Middle frontal gyrus (tissue), 1 donor: ENCODE data around the gene AKT3.

Experiments used
- DNase-seq: peaks from one replicate; pipeline ENCODE4 v3.0.0-alpha.2; 2015; ENCODE audit warnings: low spot score; ENCODE audit errors: extremely low spot score

AKT3 gene

DNA sequence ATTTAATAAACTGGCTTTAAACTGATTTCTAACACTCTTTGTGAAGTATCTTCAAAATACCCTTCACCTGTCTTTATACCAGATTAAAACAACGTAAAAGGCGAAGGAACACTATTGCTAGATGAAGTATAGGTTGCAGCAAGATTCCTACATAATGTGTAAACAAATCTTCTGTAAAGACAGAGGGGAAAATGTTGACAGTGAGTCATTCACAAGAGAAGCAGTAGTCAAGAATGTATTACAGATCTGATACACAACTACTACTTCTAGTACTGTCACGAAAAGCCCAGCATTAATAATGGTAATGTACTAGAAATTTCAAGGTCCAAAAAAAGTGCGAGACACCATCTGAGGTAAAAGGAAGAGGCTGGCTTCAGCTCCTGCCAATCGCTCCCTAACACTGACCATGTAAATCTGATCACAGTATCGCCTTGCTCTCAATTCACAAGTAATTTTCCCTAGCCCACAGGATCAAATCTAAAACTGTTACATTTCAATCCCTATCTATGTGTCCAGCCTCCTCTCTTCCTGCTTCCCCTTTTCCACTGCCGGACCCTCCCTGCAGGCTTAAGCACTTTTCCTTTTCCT, 290.4 kb downstream of the AKT3 start:
- DNase-seq, result no peak

DNA sequence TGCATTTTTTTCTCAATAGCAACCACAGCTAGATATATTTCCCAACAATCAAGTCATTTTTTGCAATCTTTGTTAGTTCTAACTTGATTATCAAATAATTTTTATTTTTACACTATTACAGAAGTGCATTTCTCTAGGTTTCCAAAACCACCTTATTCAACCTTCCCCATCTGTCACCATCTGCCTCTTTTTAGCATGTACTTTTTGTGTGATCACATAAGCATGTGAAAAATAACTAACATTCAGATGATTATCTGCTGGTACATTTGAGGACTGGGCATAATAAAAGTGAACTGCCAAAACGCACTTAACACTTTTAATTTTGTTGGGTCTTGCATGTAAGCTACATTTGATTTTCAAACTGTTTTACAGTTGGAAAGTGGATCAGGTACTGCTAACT, 291.5 kb downstream of the AKT3 start:
- no peak for DNase-seq

DNA sequence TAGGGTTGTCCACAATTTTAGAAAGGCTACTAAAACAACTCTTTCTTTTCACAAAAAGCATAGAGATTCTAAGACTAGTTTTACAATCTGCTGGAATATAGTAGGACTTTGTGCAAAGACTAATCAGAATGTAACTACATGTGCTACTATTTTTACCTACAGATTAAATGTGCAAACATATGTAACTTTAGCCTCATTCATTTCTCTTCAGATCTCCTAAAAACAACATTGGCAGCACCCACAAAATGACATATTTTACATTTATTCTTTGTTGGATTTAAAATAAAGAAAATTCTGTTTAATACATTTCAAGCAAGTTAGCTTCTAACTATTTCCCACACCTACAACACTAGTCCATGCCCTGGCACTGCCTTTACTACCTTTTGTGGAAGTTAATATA, 292.2 kb downstream of the AKT3 start:
- no peak for DNase-seq

DNA sequence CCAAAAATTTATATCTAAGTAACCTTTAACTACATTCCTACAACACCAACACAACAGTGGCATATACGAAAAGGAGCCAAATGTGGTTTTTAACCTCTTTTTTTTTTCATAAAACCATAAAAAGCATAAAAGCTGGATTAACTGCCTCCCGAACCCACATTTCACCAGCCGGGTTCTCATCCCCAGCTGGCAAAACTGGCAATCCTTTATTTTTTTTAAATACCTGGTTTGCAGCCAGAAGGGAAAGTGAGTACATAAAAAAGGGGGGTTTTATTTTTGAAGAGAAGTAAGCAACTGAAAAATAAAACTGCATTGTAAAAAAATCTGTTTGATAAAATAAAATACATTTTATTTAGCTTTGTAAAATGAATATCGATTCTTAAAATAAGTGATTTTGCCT, 295.4 kb downstream of the AKT3 start:
- no peak for DNase-seq

DNA sequence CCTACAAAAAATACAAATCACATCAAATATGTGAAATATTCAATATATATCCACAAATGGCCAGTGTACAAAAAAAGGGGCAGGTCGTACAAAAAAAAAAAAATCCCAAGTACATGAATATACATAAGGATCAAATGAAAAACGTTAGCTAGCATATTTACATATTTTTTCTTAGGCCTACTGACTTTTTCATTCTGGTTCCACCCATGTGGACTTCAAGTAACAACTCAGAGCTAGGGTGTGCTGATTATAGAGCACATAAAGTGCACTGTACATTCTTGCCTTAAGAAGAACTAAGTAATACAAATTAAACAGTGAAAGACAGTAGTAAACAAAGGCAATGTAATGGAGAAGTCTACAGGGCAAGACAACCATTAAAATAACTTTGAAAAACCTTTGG, 297.0 kb downstream of the AKT3 start:
- no peak for DNase-seq

DNA sequence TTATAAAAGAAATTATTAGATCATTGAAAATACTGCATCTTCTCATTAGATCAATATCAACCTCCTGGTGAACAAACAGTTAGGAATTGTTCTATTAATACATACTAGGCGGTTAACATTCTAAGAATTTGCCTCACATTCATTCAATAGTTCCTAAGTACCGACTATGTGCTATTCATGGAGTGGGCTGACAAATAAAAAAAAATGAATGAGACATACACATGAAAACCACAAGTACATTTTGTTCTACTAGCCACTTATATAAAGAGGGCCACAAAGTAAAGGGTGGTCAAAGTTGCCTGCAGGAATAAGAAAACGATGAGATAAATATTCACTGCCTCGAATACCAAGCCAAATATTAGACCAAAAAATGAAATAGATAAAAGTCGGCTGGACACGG, 299.8 kb downstream of the AKT3 start:
- DNase-seq, result no peak

DNA sequence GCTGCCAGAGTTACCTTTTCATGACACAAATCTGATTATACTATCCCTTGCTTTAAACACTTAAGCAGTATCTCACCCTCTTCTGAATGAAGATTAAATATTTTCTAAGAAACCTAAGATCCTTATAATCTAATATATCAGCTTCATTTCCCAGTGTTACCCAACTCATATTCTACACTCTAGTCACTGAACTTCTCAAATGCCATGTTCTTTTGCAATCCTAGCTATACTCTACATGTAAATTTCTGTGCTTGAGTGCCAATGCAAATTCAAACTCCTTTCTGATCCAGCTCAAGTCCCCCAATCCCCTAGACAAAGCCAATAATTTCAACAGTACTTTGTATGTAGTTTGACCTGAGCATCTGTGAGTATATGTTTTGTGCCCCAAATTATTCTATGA, 300.3 kb downstream of the AKT3 start:
- DNase-seq, result no peak

DNA sequence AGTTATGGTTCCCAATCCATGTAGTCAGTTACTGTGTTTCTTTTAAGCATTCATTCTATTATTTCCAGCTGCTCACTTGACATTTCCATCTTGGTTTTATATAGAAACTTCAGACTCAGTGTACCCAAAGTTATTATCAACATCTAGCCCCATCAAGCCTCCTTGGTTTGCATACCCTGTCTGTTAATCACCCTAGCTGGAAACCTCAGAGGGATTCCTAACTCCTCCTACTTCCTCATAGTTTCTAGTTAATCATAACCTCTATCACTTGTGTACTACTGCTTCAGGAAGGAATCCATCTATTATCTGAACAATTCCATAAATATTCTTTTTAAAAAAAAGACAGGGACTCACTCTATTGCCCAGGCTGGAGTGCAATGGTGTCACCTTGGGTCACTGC, 300.9 kb downstream of the AKT3 start:
- no peak for DNase-seq

DNA sequence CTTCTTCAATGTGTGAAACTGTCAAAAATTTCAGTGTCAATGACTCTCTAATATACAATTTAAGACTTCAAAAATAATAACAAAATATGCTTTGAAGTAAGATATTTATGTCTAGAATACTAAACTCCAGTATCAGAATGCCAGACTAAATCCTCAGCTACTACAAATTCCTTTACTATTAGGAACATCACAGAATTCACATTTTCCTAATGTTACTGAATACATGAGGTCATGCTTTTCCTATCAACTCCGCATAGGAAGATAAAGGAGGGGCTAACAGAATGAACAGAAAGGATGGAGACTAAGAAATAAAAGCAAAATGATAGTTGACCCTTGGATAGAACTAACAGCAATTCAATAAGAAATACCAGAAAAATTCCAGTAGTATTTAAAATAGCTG, 301.5 kb downstream of the AKT3 start:
- DNase-seq, result no peak

DNA sequence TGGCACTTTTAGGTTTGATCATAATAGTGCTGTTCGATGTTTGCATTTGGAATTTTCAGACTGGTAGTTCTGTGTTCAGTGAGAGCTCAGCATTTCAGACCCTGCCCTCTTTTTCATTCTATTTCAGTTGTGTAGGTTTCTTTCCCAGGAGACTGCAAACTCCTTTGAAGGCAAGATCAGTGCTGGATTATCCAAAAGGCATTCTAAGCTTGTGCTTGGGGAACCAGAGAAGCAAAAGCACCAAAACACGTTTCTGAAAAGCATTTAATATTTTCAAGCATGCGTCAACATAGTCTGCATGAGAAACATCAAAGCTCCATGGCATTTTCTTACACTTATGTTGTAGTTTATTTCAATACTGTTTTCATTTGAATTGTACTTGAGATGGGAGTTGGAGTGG, 302.2 kb downstream of the AKT3 start:
- DNase-seq, result no peak

DNA sequence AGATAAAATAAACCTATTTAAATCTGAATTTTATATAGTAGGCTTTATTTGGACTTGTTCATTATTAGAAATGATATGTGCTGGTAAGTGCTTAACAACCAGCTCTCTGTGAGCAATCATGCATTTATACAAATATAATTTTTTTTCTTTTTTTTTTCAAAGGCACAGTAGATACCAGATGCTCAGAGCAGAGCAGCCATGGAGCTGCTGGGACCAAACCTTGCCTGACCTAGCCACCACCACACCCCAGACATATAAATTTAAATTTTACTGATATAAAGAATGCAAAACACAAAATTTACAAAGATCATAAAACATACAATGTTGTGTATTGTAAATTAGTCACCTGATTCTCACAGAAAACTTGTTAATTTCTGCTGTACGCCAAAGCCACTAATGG, 303.6 kb downstream of the AKT3 start:
- DNase-seq, result no peak

DNA sequence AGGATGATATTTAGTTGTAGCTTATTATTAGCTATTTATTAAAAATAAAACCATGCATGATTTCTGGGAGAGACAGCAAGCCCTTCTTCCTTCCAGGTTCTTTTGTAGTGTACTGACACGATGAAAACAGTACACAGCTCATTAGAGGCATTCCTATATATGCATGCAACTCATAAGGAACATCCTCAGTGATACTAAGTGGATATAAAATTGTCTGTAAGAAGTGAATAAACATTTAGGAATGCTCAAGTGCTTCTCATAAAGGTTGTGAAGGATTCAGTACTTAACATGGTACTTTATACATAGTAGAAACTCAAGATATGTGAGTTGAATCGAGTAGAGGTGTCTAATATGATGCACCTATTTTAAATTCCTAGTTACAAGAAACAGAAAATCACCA, 306.5 kb downstream of the AKT3 start:
- DNase-seq, result no peak

DNA sequence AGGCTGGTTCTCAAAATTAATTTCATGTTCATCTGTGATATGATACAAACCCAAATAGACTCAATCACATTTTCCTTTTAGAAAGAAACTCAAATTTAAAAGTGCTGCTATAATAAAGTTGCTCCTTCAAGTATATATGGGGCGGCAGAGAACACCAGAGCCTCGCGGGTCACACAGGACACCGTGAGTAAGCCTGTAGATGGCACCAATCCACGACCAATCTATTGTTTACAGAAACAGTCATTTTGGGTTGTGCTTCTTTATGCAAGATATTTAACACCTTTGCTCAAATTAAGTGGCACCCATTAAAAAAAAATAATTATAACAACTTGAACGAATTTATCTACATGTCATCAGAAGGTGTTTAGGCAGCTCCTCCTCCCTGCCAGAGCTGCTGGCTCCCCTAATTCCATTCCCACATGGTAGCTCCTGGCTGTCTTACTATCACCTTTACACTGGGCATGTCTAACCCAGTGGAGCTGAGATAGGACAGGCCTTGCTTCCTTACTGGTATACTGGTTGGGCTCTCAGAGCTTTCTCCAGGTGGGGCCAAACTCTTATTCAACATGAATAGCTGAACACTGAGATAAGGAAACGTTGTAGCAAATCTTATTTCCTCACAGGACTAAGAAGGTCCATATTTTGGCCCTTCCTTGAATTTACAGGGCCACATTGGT, 307.2 kb downstream of the AKT3 start:
- DNase-seq, result no peak

DNA sequence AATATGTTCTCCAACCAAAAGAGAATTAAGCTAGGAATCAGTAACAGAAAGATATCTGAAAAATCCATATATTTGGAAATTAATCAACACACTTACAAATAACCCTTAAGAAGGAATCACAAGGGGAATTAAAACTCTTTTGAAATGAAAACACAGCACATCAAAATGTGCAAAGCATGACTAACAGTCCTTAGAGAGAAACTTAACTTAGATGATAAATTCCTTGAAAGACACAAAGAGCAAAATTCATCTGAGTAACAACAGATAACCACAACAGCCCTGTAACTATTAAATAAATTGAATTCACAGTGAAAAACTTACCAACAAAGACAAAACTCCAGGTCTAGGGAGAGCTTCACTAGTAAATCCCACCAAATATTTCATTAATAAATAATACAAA, 310.4 kb downstream of the AKT3 start:
- no peak for DNase-seq

DNA sequence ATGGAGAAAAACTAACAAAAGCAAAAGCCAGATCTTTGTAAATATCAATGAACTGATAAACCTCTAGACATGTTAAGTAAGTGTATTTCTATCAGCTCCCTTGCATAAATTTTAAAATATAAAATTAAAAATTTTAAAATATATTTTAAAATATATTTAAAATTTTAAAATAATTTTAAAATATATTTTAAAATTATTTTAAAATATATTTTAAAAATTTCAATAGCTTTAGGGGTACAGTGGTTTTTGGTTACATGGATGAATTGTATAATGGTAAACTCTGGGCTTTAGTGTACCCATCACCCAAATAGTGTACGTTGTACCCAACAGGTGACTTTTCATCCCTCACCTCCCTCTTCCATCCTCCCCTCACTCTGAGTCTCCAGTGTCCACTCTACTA, 315.0 kb downstream of the AKT3 start:
- DNase-seq, result no peak

DNA sequence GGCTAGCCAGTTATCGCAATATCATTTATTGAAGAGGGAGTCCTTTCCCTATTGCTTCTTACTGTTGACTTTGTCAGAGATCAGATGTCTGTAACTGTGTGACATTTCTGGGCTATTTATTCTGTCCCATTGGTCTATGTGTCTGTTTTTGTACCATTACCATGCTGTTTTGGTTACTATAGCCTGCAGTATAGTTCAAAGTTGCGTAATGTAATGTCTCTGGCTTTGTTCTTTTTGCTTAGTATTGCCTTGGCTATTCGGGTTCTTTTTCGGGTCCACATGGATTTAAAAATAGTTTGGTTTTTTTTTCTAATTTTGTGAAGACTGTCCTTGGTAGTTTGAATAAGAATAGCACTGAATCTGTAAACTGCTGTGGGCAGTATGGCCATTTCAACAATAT, 320.5 kb downstream of the AKT3 start:
- no peak for DNase-seq

DNA sequence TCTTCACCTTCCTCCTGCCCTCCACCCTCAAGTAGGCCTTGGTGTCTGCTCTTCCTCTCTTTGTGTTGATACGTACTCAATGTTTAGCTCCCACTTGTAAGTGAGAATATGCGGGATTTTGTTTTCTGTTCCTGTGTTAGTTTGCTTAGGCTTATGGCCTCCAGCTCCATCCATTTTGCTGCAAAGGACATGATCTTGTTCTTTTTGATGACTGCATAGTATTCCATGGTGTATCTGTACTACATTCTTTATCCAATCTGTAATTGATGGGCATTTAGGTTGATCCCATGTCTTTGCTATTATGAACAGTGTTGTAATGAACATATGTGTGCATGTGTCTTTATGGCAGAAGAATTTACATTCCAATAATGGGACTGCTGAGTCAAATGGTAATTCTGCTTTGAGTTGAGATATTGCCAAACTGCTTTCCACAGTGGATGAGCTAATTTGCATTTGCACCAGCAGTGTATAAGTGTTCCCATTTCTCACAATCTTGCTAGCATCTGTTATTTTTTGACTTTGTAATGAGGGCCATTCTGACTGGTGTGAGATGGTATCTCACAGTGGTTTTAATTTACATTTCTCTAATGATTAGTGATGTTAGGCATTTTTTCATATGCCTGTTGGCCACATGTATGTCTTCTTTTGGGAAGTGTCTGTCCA, 321.5 kb downstream of the AKT3 start:
- DNase-seq, result no peak

DNA sequence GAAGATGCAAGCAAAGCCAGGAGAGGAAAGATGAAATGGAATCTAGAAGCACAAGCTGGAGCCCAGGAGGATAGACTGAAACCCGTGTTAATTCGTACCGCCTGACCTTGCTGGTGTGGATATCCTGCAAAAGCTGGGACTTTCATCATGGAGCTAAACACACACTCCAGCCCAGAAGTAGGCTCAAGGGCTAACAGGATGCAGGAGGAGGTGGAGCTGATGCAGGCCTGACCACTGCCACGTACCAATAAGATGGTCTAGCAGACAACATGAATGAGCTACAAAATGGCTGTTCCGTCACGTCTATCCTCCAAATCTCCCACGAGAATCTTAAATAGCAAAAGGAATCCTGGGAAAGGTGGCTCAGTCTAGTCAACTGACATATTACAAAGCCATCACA, 323.9 kb downstream of the AKT3 start:
- DNase-seq, result no peak

DNA sequence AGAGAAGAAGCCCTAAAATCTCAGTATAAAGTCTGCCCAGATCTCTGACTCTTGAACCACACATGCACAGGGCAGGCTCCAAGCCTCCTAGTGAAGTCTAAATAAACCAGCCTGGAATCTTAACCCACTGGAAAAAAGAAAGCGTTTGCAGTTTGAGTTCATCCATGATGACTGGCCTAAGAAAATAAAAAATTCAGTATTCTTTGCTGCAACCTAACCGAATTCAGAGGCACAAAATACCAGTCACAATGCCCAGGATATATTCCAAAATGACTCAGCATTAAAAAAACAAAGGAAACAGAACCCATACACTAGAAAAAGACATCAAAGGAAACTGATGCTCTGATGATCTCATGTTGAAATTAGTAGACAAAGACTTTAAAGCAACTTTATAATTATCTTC, 325.0 kb downstream of the AKT3 start:
- DNase-seq, result no peak

DNA sequence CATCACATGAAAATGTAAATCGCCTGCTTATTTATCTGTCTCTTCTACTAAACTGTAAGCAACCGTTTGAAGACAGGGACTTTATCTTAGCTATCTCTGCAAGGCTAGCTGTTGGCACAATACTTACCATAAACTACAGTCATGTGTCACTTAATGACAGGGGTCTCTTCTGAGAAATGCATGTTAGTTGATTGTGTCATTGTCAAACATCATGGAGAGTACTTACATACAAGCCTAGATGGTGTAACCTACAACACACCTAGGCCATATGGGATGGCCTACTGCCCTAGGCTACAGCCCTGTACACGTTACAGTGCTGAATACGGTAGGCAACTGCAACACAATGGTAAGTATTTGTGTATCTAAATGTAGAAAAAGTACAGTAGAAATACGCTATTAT, 326.3 kb downstream of the AKT3 start:
- DNase-seq, result no peak

DNA sequence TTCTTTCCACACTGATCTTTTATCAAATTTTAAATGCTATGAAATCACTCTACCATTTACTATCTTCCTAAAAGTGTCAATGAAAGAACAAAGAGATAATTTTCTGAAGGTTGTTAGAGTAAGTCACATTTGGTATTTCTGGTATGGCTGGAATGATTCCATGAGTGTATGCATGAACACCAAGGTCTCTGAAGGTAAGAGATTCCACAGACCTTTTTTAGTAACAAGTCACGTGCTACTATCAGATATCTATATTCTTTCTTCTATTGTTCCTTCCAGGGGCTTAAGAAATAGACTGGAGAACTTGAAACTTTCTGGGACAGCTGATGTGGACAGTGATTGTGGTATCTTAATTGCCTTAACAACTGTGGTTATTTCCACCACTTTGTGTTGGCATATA, 329.2 kb downstream of the AKT3 start:
- no peak for DNase-seq

DNA sequence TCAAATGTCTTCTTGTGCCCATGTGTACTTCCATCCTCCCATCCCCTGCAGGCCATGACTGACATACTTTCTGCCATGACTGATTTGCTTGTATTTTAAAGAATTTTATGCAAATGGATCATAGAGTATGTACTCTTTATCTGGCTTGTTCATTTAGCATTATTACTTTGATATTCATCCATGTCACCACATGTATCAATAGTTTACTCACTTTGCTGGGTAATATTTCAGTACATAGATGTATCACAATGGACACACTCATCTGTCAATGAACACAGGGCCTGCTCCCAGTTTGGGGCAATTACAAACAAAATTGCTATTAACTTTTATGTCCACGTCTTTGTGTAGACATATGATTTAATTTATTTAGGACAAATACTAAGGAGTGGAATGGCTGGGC, 335.1 kb downstream of the AKT3 start:
- no peak for DNase-seq
